Colonic mucosa (tissue), 4 donors: ENCODE data around the gene NELFB. TPM values are rescaled to one million over a fixed set of nuclear protein-coding genes. Genes with fewer than 3 reads are reported as not detected.
A peak's percentile ranks its signal among the peaks of the same experiment; 100 is the strongest.
"Not testable (repeated sequence)": the region's sequence is repeated elsewhere in the genome, so short reads cannot be mapped to it uniquely, and the experiment has no call there.

Experiments used
- DNase-seq: peaks from one replicate; pipeline ENCODE4 v3.0.0-alpha.2; 2020
- H3K27ac ChIP-seq: fragments of 200-600 bp; one replicate; pipeline ENCODE4 v1.8.0; 2021
- H3K27me3 ChIP-seq: fragments of 200-600 bp; one replicate; pipeline ENCODE4 v1.8.0; 2021
- H3K36me3 ChIP-seq: fragments of 200-600 bp; one replicate; pipeline ENCODE4 v1.8.0; 2021
- H3K4me1 ChIP-seq: fragments of 200-600 bp; one replicate; pipeline ENCODE4 v1.8.0; 2021; ENCODE audit warnings: mild to moderate bottlenecking
- H3K4me3 ChIP-seq: fragments of 200-600 bp; one replicate; pipeline ENCODE4 v1.8.0; 2021
- H3K9ac ChIP-seq, 2 donors: one replicate each; pipeline ENCODE4 v1.7.0; 2013; ENCODE audit warnings: control low read depth in 2 of 2, low read depth in 2 of 2, low read length in 2 of 2
- H3K9me3 ChIP-seq: fragments of 200-600 bp; one replicate; pipeline ENCODE4 v1.8.0; 2021
- CTCF ChIP-seq: fragments of 200-600 bp; IDR thresholded peaks from one replicate; pipeline ENCODE4 v1.8.0; 2022; ENCODE audit warnings: antibody characterized with exemption, mild to moderate bottlenecking
- intact Hi-C: fragments of 100-400 bp; cut with DNase I; formaldehyde crosslinking; loops from one replicate; pipeline ENCODE4 v1.14.1; 2022
- total RNA-seq, 2 donors: library from RNA; stranded (reverse); fragmentation: NEBNext Ultra II Directional in 1 of 2; extraction: Animal tissue kit (Norgen Biotek cat#: 25700) in 1 of 2; gene quantifications; one replicate each; pipeline ENCODE4 v1.2.1, GENCODE V29; 2021
- donor health status: healthy.
- donor health status: DM: no; HTN: no; CAD: no.
- donor health status: DM: no; HTN: no; CAD: no.

Gene NELFB
- total RNA-seq, 2 donors from 2014 or later: 62.1 to 87.1 TPM

GRCh38 chr9:137253717-137254623 is 1.2 kb upstream of the NELFB start:
- peak; percentile 66 for DNase-seq

DNA sequence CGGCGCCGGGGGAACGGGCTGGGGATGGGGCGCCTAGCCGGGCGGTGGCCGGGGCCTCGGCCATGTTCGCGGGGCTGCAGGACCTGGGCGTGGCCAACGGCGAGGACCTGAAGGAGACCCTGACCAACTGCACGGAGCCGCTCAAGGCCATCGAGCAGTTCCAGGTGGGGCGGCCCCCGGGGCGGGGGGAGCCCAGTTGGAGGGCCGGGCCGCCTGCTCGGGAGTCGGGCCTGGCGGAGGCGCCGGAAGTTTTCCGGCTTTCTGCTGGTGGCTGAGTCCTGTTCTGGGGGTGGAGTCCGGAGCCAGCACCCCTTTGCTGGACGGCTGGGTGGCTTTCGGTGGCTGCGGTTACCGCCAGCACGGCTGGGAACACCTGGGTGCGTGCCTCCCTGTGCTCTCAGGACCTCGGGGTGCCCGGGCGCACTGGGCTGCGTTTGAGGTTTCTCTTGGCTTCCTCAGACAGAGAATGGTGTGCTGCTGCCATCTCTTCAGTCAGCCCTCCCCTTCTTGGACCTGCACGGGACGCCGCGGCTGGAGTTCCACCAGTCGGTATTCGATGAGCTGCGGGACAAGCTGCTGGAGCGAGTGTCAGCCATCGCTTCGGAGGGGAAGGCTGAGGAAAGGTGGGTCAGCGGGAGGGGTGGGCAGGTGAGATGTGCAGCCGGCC is 454 bp downstream of the NELFB start:
- no peak for TF ChIP-seq CTCF
- Histone ChIP-seq H3K36me3 (no peaks in the 10 kb centered on the region), H3K9ac (peak overlapping the region; percentile 78 to 89), H3K27ac (peak overlapping the region; percentile 69), H3K9me3 (no peaks in the 10 kb centered on the region), H3K4me1 (peaks cover 11% of the 10 kb centered on the region), H3K27me3 (no peaks in the 10 kb centered on the region), H3K4me3 (peak overlapping the region; percentile 92)
- intact Hi-C loops: no loop called here
- peak; percentile 65 for DNase-seq

More at GRCh38 chr9:137253717-137254623, 1.2 kb upstream of the NELFB start:
- no peaks in the 10 kb centered on the region for H3K27me3 ChIP-seq
- no peak for TF ChIP-seq CTCF
- peak overlapping the region; percentile 70 to 88 for H3K9ac ChIP-seq
- H3K36me3 ChIP-seq: no peaks in the 10 kb centered on the region
- H3K27ac ChIP-seq: peak overlapping the region; percentile 72
- peak overlapping the region; percentile 92 for H3K4me3 ChIP-seq
- H3K9me3 ChIP-seq: no peaks in the 10 kb centered on the region
- intact Hi-C loops: no loop called here
- H3K4me1 ChIP-seq: peaks cover 11% of the 10 kb centered on the region

DNA sequence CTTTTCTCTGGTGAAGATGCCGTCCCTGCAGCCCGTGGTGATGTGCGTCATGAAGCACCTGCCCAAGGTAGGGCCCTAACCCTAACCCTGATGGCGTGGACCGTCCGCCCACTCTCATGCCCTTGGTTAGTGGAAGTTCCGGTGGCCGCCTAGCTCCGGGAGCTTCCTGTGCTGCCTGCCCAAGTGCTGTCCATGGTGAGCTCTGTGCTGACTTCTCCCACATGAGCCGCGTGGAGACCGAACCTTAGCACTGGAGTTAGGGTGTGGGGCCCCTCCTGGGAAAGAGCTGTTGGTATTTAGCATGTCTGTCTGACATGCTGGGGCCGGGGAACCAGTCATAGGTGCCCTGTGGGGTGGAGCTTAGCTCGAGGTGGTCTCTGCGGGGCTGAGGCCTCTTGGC is 1.2 kb downstream of the NELFB start:
- H3K36me3 ChIP-seq: no peaks in the 10 kb centered on the region
- no peaks in the 10 kb centered on the region for H3K9me3 ChIP-seq
- intact Hi-C loops: no loop called here
- no peak for DNase-seq
- peak overlapping the region; percentile 78 to 89 for H3K9ac ChIP-seq
- peaks cover 11% of the 10 kb centered on the region for H3K4me1 ChIP-seq
- H3K27ac ChIP-seq: no peak overlapping the region
- no peaks in the 10 kb centered on the region for H3K27me3 ChIP-seq
- peak overlapping the region; percentile 92 for H3K4me3 ChIP-seq
- TF ChIP-seq CTCF: no peak

DNA sequence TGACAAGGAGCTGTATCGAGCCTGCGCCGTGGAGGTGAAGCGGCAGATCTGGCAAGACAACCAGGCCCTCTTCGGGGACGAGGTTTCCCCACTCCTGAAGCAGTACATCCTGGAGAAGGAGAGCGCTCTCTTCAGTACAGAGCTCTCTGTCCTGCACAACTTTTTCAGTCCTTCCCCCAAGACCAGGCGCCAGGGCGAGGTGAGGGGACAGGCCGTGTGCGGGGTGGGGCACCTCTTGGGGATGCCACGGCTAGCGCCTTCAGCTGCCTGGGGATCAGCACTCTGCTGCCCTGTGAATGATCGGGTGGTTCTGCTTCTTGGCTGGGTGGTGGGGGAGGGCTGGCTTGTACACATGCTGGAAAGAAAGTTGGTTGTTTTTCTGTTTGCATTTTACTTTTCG is 1.7 kb downstream of the NELFB start:
- Histone ChIP-seq H3K9me3 (no peaks in the 10 kb centered on the region), H3K4me3 (no peak overlapping the region), H3K4me1 (peaks cover 11% of the 10 kb centered on the region), H3K36me3 (no peaks in the 10 kb centered on the region), H3K27me3 (no peaks in the 10 kb centered on the region), H3K27ac (no peak overlapping the region), H3K9ac (no peak overlapping the region)
- DNase-seq: no peak
- intact Hi-C loops: no loop called here
- TF ChIP-seq CTCF: no peak

DNA sequence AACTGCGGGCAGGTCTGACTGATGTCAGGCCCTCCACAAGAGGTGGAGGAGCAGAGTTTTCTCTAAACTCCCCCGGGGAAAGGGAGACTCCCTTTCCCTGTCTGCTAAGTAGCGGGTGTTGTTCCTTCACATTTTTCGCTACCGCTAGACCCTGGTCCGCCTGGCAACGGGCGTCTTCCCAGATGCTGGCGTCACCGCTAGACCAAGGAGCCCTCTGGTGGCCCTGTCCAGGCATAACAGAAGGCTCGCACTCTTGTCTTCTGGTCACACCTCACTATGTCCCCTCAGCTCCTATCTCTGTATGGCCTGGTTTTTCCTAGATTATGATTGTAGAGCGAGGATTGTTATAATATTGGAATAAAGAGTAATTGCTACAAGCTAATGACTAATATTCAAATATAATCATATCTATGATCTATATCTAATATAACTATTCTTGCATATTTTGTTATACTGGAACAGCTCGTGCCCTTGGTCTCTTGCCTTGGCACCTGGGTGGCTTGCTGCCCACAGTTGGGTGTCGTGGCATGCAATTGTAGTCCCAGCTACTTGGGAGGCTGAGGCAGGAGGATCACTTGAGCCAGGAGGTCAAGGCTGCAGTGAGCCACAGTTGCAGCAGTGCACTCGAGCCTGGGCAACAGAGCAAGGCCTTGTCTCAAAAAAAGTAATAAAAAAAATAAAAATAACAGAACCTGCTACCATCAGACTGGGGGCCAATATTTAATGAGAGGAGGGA is 7.2 kb downstream of the NELFB start:
- H3K4me3 ChIP-seq, H3K9me3 ChIP-seq, H3K27me3 ChIP-seq, H3K27ac ChIP-seq, intact Hi-C loops, H3K4me1 ChIP-seq, H3K9ac ChIP-seq, DNase-seq: not testable (repeated sequence)
- H3K36me3 ChIP-seq: peaks cover 14% of the 10 kb centered on the region
- TF ChIP-seq CTCF: peak; percentile 44
